A673 (cell line): ENCODE data around the gene AGPAT2. TPM values are rescaled to one million over a fixed set of nuclear protein-coding genes. Genes with fewer than 3 reads are reported as not detected.

Experiments used
- BruUV-seq: library from RNA; stranded (reverse); fragments of 400-500 nt; replicated peaks from 2 replicates; lab custom pipeline; 2021; lab: Mats Ljungman, UMichigan
- CTCF ChIA-PET: fragments of 300-600 bp; sonication (Branson Sonifier 250); formaldehyde crosslinking; loops from one replicate; lab custom pipeline; 2022; ENCODE audit warnings: antibody characterized with exemption; lab: Charles Lee
- POLR2A ChIA-PET: fragments of 300-600 bp; sonication (Branson Sonifier 250); formaldehyde crosslinking; loops from one replicate; lab custom pipeline; 2022; ENCODE audit warnings: antibody characterized with exemption; ENCODE audit not compliant: low non-redundant PET; lab: Charles Lee
- DNase-seq: peaks from one replicate; pipeline ENCODE4 v3.0.0-alpha.2; 2015; ENCODE audit warnings: low spot score
- H3K27ac ChIP-seq: fragments of 200-600 bp; sonication (generic); 2 replicates; pipeline ENCODE4 v1.5.1; 2016; ENCODE audit warnings: mixed run types, low read depth, mild to moderate bottlenecking, mixed read lengths, antibody characterized with exemption, low read length; ENCODE audit not compliant: poor library complexity, severe bottlenecking
- H3K27me3 ChIP-seq: fragments of 200-600 bp; sonication (generic); replicated peaks from 2 replicates; pipeline ENCODE4 v1.6.1; 2017; ENCODE audit warnings: mixed run types, low read depth, mild to moderate bottlenecking, mixed read lengths, antibody characterized with exemption, low read length; ENCODE audit not compliant: insufficient read depth, poor library complexity
- H3K36me3 ChIP-seq: fragments of 200-600 bp; sonication (generic); 2 replicates; pipeline ENCODE4 v1.6.1; 2016; ENCODE audit warnings: mixed run types, mild to moderate bottlenecking, mixed read lengths, antibody characterized with exemption, low read length; ENCODE audit not compliant: insufficient read depth, poor library complexity, severe bottlenecking
- H3K4me1 ChIP-seq: fragments of 200-600 bp; sonication (generic); 2 replicates; pipeline ENCODE4 v1.6.1; 2017; ENCODE audit warnings: mixed run types, mild to moderate bottlenecking, mixed read lengths, antibody characterized with exemption, low read length; ENCODE audit not compliant: insufficient read depth, poor library complexity, severe bottlenecking
- H3K4me3 ChIP-seq: fragments of 200-600 bp; sonication (generic); 2 replicates; pipeline ENCODE4 v1.5.1; 2016; ENCODE audit warnings: low read depth, mixed run types, mild to moderate bottlenecking, mixed read lengths, low read length; ENCODE audit not compliant: poor library complexity, severe bottlenecking
- H3K9me3 ChIP-seq: fragments of 200-600 bp; sonication (generic); 2 replicates; pipeline ENCODE4 v1.6.1; 2016; ENCODE audit warnings: mixed run types, low read depth, mild to moderate bottlenecking, mixed read lengths, antibody characterized with exemption, low read length; ENCODE audit not compliant: poor library complexity, severe bottlenecking
- CTCF ChIP-seq: fragments of 300-800, 200-600 bp; sonication (generic); conservative IDR thresholded peaks from 2 replicates; pipeline ENCODE4 v1.5.1; 2017; ENCODE audit warnings: low read depth, mild to moderate bottlenecking, antibody characterized with exemption, low read length, moderate library complexity, mixed read lengths
- EZH2 ChIP-seq: fragments of 200-600 bp; sonication (generic); IDR thresholded peaks from 2 replicates; pipeline ENCODE4 v1.6.1; 2017; ENCODE audit warnings: borderline replicate concordance, low read depth, mild to moderate bottlenecking, mixed read lengths, antibody characterized with exemption, low read length; ENCODE audit not compliant: poor library complexity, severe bottlenecking
- intact Hi-C: fragments of 100-400 bp; cut with micrococcal nuclease; formaldehyde crosslinking; loops from one replicate; pipeline ENCODE4 v1.10.0; 2022; ENCODE audit not compliant: unreplicated experiment
- total RNA-seq: library from RNA; stranded (reverse); gene quantifications from 2 replicates; pipeline ENCODE4 v1.2.3, GENCODE V29; 2021

The AGPAT2 gene
- total RNA-seq, 1 experiment from 2014 or later, result 57.7 TPM

- Histone ChIP-seq H3K27ac (no peak overlapping the region), H3K4me1 (no peaks in the 10 kb centered on the region), H3K27me3 (no peaks in the 10 kb centered on the region), H3K4me3 (no peak overlapping the region), H3K9me3 (no peaks in the 10 kb centered on the region), H3K36me3 (no peaks in the 10 kb centered on the region)
- ChIA-PET POLR2A (no interaction called here), CTCF (no interaction called here)
- intact Hi-C loops, result no loop called here
- no peak for TF ChIP-seq EZH2
- TF ChIP-seq CTCF, result no peak
- DNase-seq, result no peak
- BruUV-seq, result no TSS peak
Observed at GRCh38 chr9:136650021-136650420, 37.2 kb downstream of the AGPAT2 start.

GRCh38 chr9:136648751-136649150 is 38.5 kb downstream of the AGPAT2 start:
- H3K9me3 ChIP-seq, result no peaks in the 10 kb centered on the region
- no peaks in the 10 kb centered on the region for H3K36me3 ChIP-seq
- BruUV-seq, result no TSS peak
- H3K27ac ChIP-seq, result no peak overlapping the region
- TF ChIP-seq CTCF (no peak), EZH2 (no peak)
- intact Hi-C loops, result no loop called here
- DNase-seq, result no peak
- POLR2A ChIA-PET, result no interaction called here
- H3K4me1 ChIP-seq, result peaks cover 8% of the 10 kb centered on the region
- H3K4me3 ChIP-seq, result no peak overlapping the region
- CTCF ChIA-PET, result no interaction called here
- H3K27me3 ChIP-seq, result no peaks in the 10 kb centered on the region

- peaks cover 8% of the 10 kb centered on the region for H3K4me1 ChIP-seq
Observed at GRCh38 chr9:136646827-136647711, 40.2 kb downstream of the AGPAT2 start.

More at GRCh38 chr9:136646827-136647711, 40.2 kb downstream of the AGPAT2 start:
- Histone ChIP-seq H3K27ac (no peak overlapping the region), H3K27me3 (no peaks in the 10 kb centered on the region), H3K4me3 (no peak overlapping the region), H3K36me3 (no peaks in the 10 kb centered on the region), H3K9me3 (no peaks in the 10 kb centered on the region)
- DNase-seq, result no peak
- TF ChIP-seq EZH2 (no peak), CTCF (no peak)
- ChIA-PET CTCF (interaction anchor here (0.7 kb wide), 1 partner anchor 39 kb away, joined by 13 read pairs; no protein-coding TSS in a partner anchor), POLR2A (no interaction called here)
- intact Hi-C loops, result no loop called here
- BruUV-seq, result no TSS peak
